ENCODE results near the gene DBNL.

Gene DBNL

DNA sequence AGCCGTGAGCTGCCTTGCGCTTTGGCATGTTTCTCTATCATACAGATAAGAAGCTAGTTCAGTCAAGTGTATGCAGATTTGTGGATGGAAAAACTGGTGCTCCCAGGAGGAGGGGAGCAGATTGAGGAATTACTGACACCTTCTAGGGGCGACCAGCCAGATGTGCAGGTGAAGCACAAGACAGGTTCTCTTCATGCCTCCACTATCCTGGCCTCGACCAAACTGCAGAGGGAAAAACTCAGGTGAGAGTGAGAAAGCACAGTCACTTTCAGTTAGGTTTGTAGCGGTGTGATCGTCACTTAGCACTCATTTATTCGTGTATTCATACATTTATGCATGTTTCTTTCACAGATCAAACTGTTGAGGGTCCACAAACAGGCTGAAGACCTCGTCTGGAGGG lies 600 bp upstream of the DBNL start:
- no peak for DNase-seq

DNA sequence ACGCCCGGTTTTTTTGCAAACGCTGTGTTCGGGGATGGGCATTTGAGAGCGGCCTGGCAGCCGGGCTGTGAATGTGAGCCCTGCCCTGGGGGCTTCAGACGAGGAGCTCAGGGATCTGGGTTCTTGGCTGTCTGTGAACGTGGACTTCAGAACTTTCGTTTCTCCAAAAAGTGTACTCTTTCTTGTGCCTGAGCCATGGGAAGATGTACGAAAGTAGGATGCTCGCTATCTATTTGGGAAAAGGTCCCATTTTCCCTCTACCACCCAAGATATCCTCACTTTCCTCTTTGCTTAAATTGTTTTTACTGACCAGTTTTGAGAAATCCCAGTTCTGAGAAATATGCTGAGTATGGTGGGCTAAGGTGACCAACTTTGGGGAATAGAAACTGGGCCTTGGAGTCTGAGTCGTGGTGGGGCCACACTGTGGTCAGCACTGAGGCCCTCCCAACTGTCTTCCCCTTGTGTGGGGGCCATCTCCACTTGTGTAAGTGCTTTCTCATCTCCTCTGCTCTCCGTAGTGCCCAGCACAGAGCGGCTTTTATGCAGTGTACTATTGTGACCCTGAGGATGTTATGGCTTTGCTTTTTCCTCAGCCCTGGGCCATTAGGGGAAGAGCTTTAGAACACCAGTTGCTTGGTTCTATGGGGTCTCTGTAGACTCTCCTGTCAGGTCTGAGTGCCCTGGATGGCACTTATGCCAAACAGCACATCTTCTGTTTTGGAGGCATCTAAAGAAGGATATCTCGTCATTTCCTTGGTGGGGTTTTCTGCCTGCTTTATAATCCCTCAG lies 918 bp downstream of the DBNL start:
- DNase-seq: no peak

- DNase-seq: no peak
These were observed 2.0 kb downstream of the DBNL start for GRCh38 chr7:44046321-44047061.

GRCh38 chr7:44048031-44048795 lies 3.7 kb downstream of the DBNL start:
- DNase-seq: no peak

DNA sequence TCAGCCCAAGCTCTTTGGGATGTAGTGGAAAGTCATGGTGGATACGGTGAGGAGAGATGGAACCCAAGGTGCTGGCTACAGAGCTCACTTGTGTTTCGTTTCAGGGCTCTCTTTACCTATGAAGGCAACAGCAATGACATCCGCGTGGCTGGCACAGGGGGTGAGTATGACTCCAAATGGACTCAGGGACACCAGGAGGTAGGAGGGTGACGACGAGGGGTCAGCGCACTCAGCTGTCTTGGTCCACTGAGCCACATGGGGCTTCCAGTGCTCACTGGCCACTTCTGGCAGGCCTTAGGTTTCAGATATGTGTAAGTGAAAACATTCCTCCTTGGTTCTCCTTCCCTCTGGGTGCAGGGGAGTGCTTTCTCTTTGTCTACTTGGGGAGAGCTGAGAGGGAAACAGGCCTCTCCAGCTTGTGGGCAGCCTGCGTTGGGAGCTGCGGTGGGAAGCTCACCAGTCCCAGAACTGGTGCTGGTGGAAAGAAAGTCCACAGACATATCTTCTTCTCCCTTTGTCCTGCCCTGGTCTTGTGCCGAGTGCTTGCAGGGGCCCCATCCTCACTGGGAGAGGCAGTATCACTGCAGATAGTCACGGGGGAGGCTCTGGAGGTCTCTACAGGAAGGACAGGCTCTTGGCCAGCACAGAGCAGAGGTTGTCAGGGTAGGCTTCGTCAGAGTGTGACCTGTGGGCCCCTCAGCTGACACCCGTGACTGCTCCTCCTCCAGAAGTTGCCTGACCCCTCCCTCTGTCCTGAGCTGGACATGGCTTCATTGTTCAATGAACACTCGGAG lies 5.8 kb downstream of the DBNL start:
- no peak for DNase-seq

GRCh38 chr7:44050915-44051560 lies 6.5 kb downstream of the DBNL start:
- no peak for DNase-seq

DNA sequence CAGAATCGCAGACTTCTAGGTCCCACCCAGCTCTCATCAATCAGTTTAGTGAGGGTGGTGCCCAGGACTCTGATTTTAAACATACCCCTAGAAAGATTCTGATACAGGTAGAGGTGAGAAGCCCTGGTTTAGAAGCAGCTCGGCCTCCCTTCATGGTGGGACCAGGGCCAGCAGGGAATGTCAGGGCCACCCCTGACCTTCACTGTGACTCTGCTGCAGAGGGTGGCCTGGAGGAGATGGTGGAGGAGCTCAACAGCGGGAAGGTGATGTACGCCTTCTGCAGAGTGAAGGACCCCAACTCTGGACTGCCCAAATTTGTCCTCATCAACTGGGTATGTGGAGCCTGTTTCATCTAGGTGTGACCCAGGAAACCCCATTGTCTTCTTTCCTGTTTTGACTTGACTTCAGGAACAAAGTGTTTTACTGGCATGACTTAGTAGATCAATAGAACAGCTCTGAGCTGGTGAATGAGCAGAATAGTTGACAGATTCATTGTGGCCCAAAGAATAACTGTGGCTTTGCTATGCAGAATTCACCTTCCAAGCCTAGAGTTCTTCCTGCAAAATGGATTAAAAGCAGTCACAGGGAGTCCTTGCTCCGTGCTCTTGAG lies 7.2 kb downstream of the DBNL start:
- DNase-seq: no peak

- no peak for DNase-seq
These were observed 8.4 kb downstream of the DBNL start for GRCh38 chr7:44052771-44053365.

GRCh38 chr7:44056681-44057080 lies 12.2 kb downstream of the DBNL start:
- DNase-seq: no peak

- no peak for DNase-seq
These were observed 12.8 kb downstream of the DBNL start for GRCh38 chr7:44057181-44057848.

GRCh38 chr7:44057849-44058758 lies 13.6 kb downstream of the DBNL start:
- no peak for DNase-seq

DNA sequence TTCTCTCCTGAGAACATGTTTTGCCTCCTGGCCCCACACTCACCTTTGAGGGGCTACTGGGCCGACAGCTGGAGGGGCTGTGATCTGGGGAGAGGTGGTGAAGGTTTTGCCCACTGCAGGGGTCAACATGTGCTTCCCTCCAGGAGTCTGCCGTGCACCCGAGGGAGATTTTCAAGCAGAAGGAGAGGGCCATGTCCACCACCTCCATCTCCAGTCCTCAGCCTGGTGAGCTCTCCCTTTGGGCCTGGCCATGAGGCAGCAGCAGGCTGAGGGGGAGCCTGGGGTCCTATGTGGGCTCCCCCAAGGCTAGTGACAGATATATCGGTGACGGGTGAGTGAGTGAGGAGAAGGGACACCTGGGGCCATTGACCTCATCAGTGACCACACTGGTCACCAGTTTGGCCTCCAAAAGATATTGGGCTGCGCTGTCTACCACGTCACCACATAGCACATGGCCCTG lies 14.3 kb downstream of the DBNL start:
- no peak for DNase-seq

GRCh38 chr7:44059219-44060090 lies 15.0 kb downstream of the DBNL start:
- DNase-seq: no peak

GRCh38 chr7:44060091-44060947 lies 15.8 kb downstream of the DBNL start:
- no peak for DNase-seq

GRCh38 chr7:44060948-44061644 lies 16.6 kb downstream of the DBNL start:
- DNase-seq: no peak

DNA sequence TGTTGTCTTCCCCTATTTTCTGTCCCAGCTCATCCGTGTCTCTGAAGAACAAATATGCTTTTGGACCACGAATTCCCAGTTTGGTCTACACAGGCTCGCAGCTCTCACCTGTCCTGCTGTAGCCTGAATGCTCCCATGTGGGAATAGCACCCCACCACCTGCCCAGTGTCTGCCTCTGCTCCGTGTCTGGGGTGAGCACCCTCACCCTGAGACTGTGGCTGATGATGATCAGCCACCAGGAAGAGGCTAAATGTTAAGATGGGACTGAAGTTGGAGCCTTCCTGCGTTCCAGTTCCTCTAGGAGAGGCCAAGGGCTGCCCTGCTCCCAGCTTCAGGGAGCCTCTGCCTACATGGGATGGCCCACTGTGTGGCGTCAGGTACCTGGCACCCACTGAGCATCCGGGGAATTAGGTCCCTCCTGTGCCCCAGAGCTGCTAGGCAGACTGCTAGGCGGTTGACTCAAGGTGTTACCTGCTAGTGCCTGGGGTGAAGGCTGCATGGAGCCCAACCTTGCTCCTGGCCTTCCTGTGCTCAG lies 17.2 kb downstream of the DBNL start:
- no peak for DNase-seq
